Lower lobe of right lung (tissue), 2 donors: ENCODE results near the gene CNTN1. TPM values are rescaled to one million over a fixed set of nuclear protein-coding genes. Genes with fewer than 3 reads are reported as not detected.
A peak's percentile ranks its signal among the peaks of the same experiment; 100 is the strongest.

Source experiments
- ATAC-seq, 2 donors: fragments of 200-7000 bp; cut with Tn5 transposase; one replicate each; pipeline ENCODE4 v1.9.1; 2020 to 2022; ENCODE audit warnings: mild to moderate bottlenecking in 2 of 2, moderate library complexity in 2 of 2
- DNase-seq: peaks from one replicate; pipeline ENCODE4 v3.0.0-alpha.2; 2020
- H3K27ac ChIP-seq: fragments of 200-600 bp; one replicate; pipeline ENCODE4 v1.8.0; 2022
- H3K27me3 ChIP-seq: fragments of 200-600 bp; one replicate; pipeline ENCODE4 v1.8.0; 2022; ENCODE audit warnings: low read depth
- H3K36me3 ChIP-seq: fragments of 200-600 bp; one replicate; pipeline ENCODE4 v1.8.0; 2022; ENCODE audit warnings: mild to moderate bottlenecking
- H3K4me1 ChIP-seq: fragments of 200-600 bp; one replicate; pipeline ENCODE4 v1.8.0; 2022
- H3K4me3 ChIP-seq: fragments of 200-600 bp; one replicate; pipeline ENCODE4 v1.8.0; 2022; ENCODE audit warnings: mild to moderate bottlenecking
- H3K9me3 ChIP-seq: fragments of 200-600 bp; one replicate; pipeline ENCODE4 v1.8.0; 2022
- CTCF ChIP-seq: fragments of 200-600 bp; IDR thresholded peaks from one replicate; pipeline ENCODE4 v1.8.0; 2022; ENCODE audit warnings: antibody characterized with exemption, mild to moderate bottlenecking
- intact Hi-C: fragments of 100-400 bp; cut with DNase I; formaldehyde crosslinking; loops from one replicate; pipeline ENCODE4 v1.11.0; 2022
- total RNA-seq: library from RNA; stranded (reverse); fragmentation: NEBNext Ultra II Directional; extraction: Animal tissue kit (Norgen Biotek cat#: 25700); gene quantifications from one replicate; pipeline ENCODE4 v1.2.1, GENCODE V29; 2021
- donor health status: DM: no; HTN: yes; CAD: no; lungs with severe emphysema.

The CNTN1 gene
- total RNA-seq, 1 donor from 2014 or later = 12.3 TPM

- H3K27me3 ChIP-seq = no peaks in the 10 kb centered on the region
- H3K4me3 ChIP-seq = no peak overlapping the region
- H3K36me3 ChIP-seq = no peaks in the 10 kb centered on the region
- no peaks in the 10 kb centered on the region for H3K9me3 ChIP-seq
- ATAC-seq = no peak
- no peak for TF ChIP-seq CTCF
- DNase-seq = no peak
- intact Hi-C loops = no loop called here
- no peaks in the 10 kb centered on the region for H3K4me1 ChIP-seq
- no peak overlapping the region for H3K27ac ChIP-seq
Measured at GRCh38 chr12:40947797-40948196, 255.6 kb downstream of the CNTN1 start.

GRCh38 chr12:40953076-40953475 lies 260.8 kb downstream of the CNTN1 start:
- no peaks in the 10 kb centered on the region for H3K36me3 ChIP-seq
- DNase-seq = no peak
- no peaks in the 10 kb centered on the region for H3K27me3 ChIP-seq
- no peaks in the 10 kb centered on the region for H3K9me3 ChIP-seq
- intact Hi-C loops = no loop called here
- H3K4me1 ChIP-seq = no peaks in the 10 kb centered on the region
- no peak overlapping the region for H3K4me3 ChIP-seq
- H3K27ac ChIP-seq = no peak overlapping the region
- TF ChIP-seq CTCF = no peak
- ATAC-seq = no peak

- ATAC-seq = no peak
- no peaks in the 10 kb centered on the region for H3K9me3 ChIP-seq
- no peaks in the 10 kb centered on the region for H3K27me3 ChIP-seq
- TF ChIP-seq CTCF = no peak
- intact Hi-C loops = no loop called here
- no peak overlapping the region for H3K4me3 ChIP-seq
- no peaks in the 10 kb centered on the region for H3K4me1 ChIP-seq
- H3K27ac ChIP-seq = no peak overlapping the region
- DNase-seq = no peak
- no peaks in the 10 kb centered on the region for H3K36me3 ChIP-seq
Measured at GRCh38 chr12:40957417-40957816, 265.2 kb downstream of the CNTN1 start.

- Histone ChIP-seq H3K4me3 (no peak overlapping the region), H3K36me3 (no peaks in the 10 kb centered on the region), H3K9me3 (no peaks in the 10 kb centered on the region), H3K27me3 (no peaks in the 10 kb centered on the region), H3K27ac (no peak overlapping the region), H3K4me1 (no peaks in the 10 kb centered on the region)
- TF ChIP-seq CTCF = no peak
- intact Hi-C loops = no loop called here
- DNase-seq = no peak
- ATAC-seq = no peak
Measured at GRCh38 chr12:40959041-40959440, 266.8 kb downstream of the CNTN1 start.

GRCh38 chr12:40963751-40964150 lies 271.5 kb downstream of the CNTN1 start:
- Histone ChIP-seq H3K9me3 (no peaks in the 10 kb centered on the region), H3K36me3 (no peaks in the 10 kb centered on the region), H3K4me3 (no peak overlapping the region), H3K27me3 (no peaks in the 10 kb centered on the region), H3K27ac (no peak overlapping the region), H3K4me1 (no peaks in the 10 kb centered on the region)
- ATAC-seq (no peak), DNase-seq (no peak)
- intact Hi-C loops = no loop called here
- TF ChIP-seq CTCF = no peak

- H3K9me3 ChIP-seq = no peaks in the 10 kb centered on the region
- ATAC-seq = peak; percentile 50 to 70
- no peaks in the 10 kb centered on the region for H3K27me3 ChIP-seq
- H3K27ac ChIP-seq = no peak overlapping the region
- no peak for TF ChIP-seq CTCF
- H3K4me3 ChIP-seq = no peak overlapping the region
- H3K4me1 ChIP-seq = no peaks in the 10 kb centered on the region
- intact Hi-C loops = loop anchor here (5.0 kb wide), 1 partner anchor 283 kb away; no protein-coding TSS in a partner anchor
- no peak for DNase-seq
- no peaks in the 10 kb centered on the region for H3K36me3 ChIP-seq
Measured at GRCh38 chr12:40969796-40970195, 277.6 kb downstream of the CNTN1 start.
